Measurements from ENCODE around the gene NDUFA1. TPM values are rescaled to one million over a fixed set of nuclear protein-coding genes. Genes with fewer than 3 reads are reported as not detected.
A peak's percentile ranks its signal among the peaks of the same experiment; 100 is the strongest.

Gene NDUFA1
- total and polyA plus RNA-seq, 10 of the 15 experiments (the other 5 are each of a cell fraction or from before 2014, with no cell fraction given): 113 to 1,113 (median 306) TPM

- TF ChIP-seq SRF (IDR thresholded peaks at IDR 0.05; ENCODE audit: low read depth in 2 of 2, low read length in 2 of 2) (no peak), RAD51 (IDR thresholded peaks at IDR 0.05) (no peak), SMC3 (IDR thresholded peaks at IDR 0.05; ENCODE audit: borderline replicate concordance, low read length) (no peak), TCF7 (IDR thresholded peaks at IDR 0.05; ENCODE audit: borderline replicate concordance) (no peak), NFIC (IDR thresholded peaks at IDR 0.05; ENCODE audit: low read depth, low read length) (no peak), ZNF687 (IDR thresholded peaks at IDR 0.05) (peak; percentile 64), CBX5 (IDR thresholded peaks at IDR 0.05; ENCODE audit: low read depth) (no peak), HDAC6 (IDR thresholded peaks at IDR 0.05; ENCODE audit: unreplicated experiment) (no peak), EED (IDR thresholded peaks at IDR 0.05; ENCODE audit: low read depth) (no peak), HCFC1 (IDR thresholded peaks at IDR 0.05; ENCODE audit: low read length) (peak; percentile 60), NR2C2 (IDR thresholded peaks at IDR 0.05; ENCODE audit: borderline replicate concordance, control insufficient read depth, insufficient read length, low read depth) (no peak), SIX5 (IDR thresholded peaks at IDR 0.05; ENCODE audit: low read depth, low read length, severe bottlenecking) (peak; percentile 50), CBFB (IDR thresholded peaks at IDR 0.05; ENCODE audit: low read depth) (peak; percentile 29; the same call in 1 of the 2 replicates), RFX5 (IDR thresholded peaks at IDR 0.05; ENCODE audit: low read depth, low read length) (peak; percentile 28; the same call in 1 of the 2 replicates), RUNX3 (IDR thresholded peaks at IDR 0.05; ENCODE audit: low read length) (no peak; the same call in 1 of the 2 replicates), IRF4 (IDR thresholded peaks at IDR 0.05; ENCODE audit: low read depth, low read length) (no peak), BRCA1 (IDR thresholded peaks at IDR 0.05; ENCODE audit: low read depth, low read length) (no peak), JUND (IDR thresholded peaks at IDR 0.05; ENCODE audit: low read depth, low read length) (0 out of 2 replicates have a peak, but pooled peaks have one; percentile 26)
- TF ChIP-seq, protein P1, sequence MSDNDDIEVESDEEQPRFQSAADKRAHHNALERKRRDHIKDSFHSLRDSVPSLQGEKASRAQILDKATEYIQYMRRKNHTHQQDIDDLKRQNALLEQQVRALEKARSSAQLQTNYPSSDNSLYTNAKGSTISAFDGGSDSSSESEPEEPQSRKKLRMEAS (IDR thresholded peaks at IDR 0.05; ENCODE audit: low read depth, low read length): peak; percentile 70; the same call in 1 of the 2 replicates
- TF ChIP-seq, protein P2, sequence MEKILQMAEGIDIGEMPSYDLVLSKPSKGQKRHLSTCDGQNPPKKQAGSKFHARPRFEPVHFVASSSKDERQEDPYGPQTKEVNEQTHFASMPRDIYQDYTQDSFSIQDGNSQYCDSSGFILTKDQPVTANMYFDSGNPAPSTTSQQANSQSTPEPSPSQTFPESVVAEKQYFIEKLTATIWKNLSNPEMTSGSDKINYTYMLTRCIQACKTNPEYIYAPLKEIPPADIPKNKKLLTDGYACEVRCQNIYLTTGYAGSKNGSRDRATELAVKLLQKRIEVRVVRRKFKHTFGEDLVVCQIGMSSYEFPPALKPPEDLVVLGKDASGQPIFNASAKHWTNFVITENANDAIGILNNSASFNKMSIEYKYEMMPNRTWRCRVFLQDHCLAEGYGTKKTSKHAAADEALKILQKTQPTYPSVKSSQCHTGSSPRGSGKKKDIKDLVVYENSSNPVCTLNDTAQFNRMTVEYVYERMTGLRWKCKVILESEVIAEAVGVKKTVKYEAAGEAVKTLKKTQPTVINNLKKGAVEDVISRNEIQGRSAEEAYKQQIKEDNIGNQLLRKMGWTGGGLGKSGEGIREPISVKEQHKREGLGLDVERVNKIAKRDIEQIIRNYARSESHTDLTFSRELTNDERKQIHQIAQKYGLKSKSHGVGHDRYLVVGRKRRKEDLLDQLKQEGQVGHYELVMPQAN (conservative IDR thresholded peaks at IDR 0.05): no peak
- TF ChIP-seq, protein P3, sequence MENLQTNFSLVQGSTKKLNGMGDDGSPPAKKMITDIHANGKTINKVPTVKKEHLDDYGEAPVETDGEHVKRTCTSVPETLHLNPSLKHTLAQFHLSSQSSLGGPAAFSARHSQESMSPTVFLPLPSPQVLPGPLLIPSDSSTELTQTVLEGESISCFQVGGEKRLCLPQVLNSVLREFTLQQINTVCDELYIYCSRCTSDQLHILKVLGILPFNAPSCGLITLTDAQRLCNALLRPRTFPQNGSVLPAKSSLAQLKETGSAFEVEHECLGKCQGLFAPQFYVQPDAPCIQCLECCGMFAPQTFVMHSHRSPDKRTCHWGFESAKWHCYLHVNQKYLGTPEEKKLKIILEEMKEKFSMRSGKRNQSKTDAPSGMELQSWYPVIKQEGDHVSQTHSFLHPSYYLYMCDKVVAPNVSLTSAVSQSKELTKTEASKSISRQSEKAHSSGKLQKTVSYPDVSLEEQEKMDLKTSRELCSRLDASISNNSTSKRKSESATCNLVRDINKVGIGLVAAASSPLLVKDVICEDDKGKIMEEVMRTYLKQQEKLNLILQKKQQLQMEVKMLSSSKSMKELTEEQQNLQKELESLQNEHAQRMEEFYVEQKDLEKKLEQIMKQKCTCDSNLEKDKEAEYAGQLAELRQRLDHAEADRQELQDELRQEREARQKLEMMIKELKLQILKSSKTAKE (IDR thresholded peaks at IDR 0.05; ENCODE audit: low read depth, poor library complexity, severe bottlenecking): no peak
Measured at GRCh38 chrX:119871599-119872395, at the start of gene NDUFA1, which contains the start of gene RNF113A (continued).
